ENCODE results near the gene IGSF6.

- TF ChIP-seq CTCF (IDR thresholded peaks at IDR 0.05; ENCODE audit: poor library complexity, severe bottlenecking) (no peak), REST (IDR thresholded peaks at IDR 0.05; ENCODE audit: borderline replicate concordance) (no peak), EZH2 (IDR thresholded peaks at IDR 0.05; ENCODE audit: borderline replicate concordance, insufficient read depth, low read length, poor library complexity, severe bottlenecking) (no peak)
These were observed 21.1 kb upstream of the IGSF6 start for GRCh38 chr16:21673469-21673868.

Measured in neural cell (in vitro differentiated cells).